ENCODE measurements around the gene CD276.

CD276 gene

GRCh38 chr15:73677733-73678132, 6.5 kb upstream of the CD276 start:
- Histone ChIP-seq H3K4me3 (ENCODE audit: low read depth, low read length) (no peak overlapping the region), H3K27me3 (replicated peaks) (no peaks in the 10 kb centered on the region), H3K36me3 (replicated peaks) (no peaks in the 10 kb centered on the region), H3K27ac (no peak overlapping the region)
- in situ Hi-C loops (cut with HindIII; ENCODE audit: low pct_ligation_motif_present, low sequenced_read_pairs): no loop called here
- DNase-seq: no peak
- no peak for TF ChIP-seq CTCF (IDR thresholded peaks at IDR 0.05; ENCODE audit: low read depth, low read length, missing control alignments)

GRCh38 chr15:73678498-73678897, 5.7 kb upstream of the CD276 start:
- in situ Hi-C loops (cut with HindIII; ENCODE audit: low pct_ligation_motif_present, low sequenced_read_pairs): no loop called here
- no peak for TF ChIP-seq CTCF (IDR thresholded peaks at IDR 0.05; ENCODE audit: low read depth, low read length, missing control alignments)
- H3K27me3 ChIP-seq (replicated peaks): no peaks in the 10 kb centered on the region
- no peak overlapping the region for H3K27ac ChIP-seq
- H3K36me3 ChIP-seq (replicated peaks): no peaks in the 10 kb centered on the region
- H3K4me3 ChIP-seq (ENCODE audit: low read depth, low read length): no peak overlapping the region
- no peak for DNase-seq

GRCh38 chr15:73679180-73679579, 5.0 kb upstream of the CD276 start:
- in situ Hi-C loops (cut with HindIII; ENCODE audit: low pct_ligation_motif_present, low sequenced_read_pairs): no loop called here
- H3K27me3 ChIP-seq (replicated peaks): no peaks in the 10 kb centered on the region
- no peak for TF ChIP-seq CTCF (IDR thresholded peaks at IDR 0.05; ENCODE audit: low read depth, low read length, missing control alignments)
- H3K4me3 ChIP-seq (ENCODE audit: low read depth, low read length): no peak overlapping the region
- no peak for DNase-seq
- H3K27ac ChIP-seq: no peak overlapping the region
- H3K36me3 ChIP-seq (replicated peaks): no peaks in the 10 kb centered on the region

- DNase-seq: no peak
These were observed 4.2 kb upstream of the CD276 start for GRCh38 chr15:73679964-73680363.

DNA sequence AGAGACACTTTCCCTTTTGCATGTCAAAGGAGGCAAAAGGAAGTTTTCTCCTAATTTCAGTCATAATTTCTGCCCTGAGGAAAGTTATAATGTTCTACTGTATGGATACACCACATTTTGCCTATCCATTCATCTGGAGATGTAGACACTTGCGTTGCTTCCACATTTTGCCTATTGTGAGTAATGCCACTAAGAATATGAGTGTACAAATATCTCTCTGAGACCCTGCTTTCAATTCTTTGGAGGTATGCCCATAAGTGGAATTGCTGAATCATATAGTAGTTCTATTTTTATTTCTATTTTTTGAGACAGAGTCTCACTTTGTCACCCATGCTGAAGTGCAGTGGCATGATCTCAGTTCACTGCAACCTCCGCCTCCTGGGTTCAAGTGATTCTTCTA, 3.6 kb upstream of the CD276 start:
- TF ChIP-seq CTCF (IDR thresholded peaks at IDR 0.05; ENCODE audit: low read depth, low read length, missing control alignments): no peak
- Histone ChIP-seq H3K27me3 (replicated peaks) (no peaks in the 10 kb centered on the region), H3K27ac (no peak overlapping the region), H3K36me3 (replicated peaks) (no peaks in the 10 kb centered on the region), H3K4me3 (ENCODE audit: low read depth, low read length) (no peak overlapping the region)
- in situ Hi-C loops (cut with HindIII; ENCODE audit: low pct_ligation_motif_present, low sequenced_read_pairs): no loop called here
- no peak for DNase-seq

More at GRCh38 chr15:73679964-73680363, 4.2 kb upstream of the CD276 start:
- in situ Hi-C loops (cut with HindIII; ENCODE audit: low pct_ligation_motif_present, low sequenced_read_pairs): no loop called here
- H3K4me3 ChIP-seq (ENCODE audit: low read depth, low read length): no peak overlapping the region
- H3K27me3 ChIP-seq (replicated peaks): no peaks in the 10 kb centered on the region
- H3K27ac ChIP-seq: no peak overlapping the region
- TF ChIP-seq CTCF (IDR thresholded peaks at IDR 0.05; ENCODE audit: low read depth, low read length, missing control alignments): no peak
- no peaks in the 10 kb centered on the region for H3K36me3 ChIP-seq (replicated peaks)

GRCh38 chr15:73681063-73681462, 3.1 kb upstream of the CD276 start:
- no peak for TF ChIP-seq CTCF (IDR thresholded peaks at IDR 0.05; ENCODE audit: low read depth, low read length, missing control alignments)
- Histone ChIP-seq H3K27me3 (replicated peaks) (no peaks in the 10 kb centered on the region), H3K27ac (no peak overlapping the region), H3K36me3 (replicated peaks) (no peaks in the 10 kb centered on the region), H3K4me3 (ENCODE audit: low read depth, low read length) (no peak overlapping the region)
- no peak for DNase-seq
- in situ Hi-C loops (cut with HindIII; ENCODE audit: low pct_ligation_motif_present, low sequenced_read_pairs): no loop called here

Data from brain microvascular endothelial cell (primary cell).